Hindlimb muscle (tissue), 1 donor: ENCODE data around the gene CRACDL. TPM values are rescaled to one million over a fixed set of nuclear protein-coding genes. Genes with fewer than 3 reads are reported as not detected.
A peak's percentile ranks its signal among the peaks of the same experiment; 100 is the strongest.
"Not testable (repeated sequence)": the region's sequence is repeated elsewhere in the genome, so short reads cannot be mapped to it uniquely, and the experiment has no call there.

Experiments used
- DNase-seq: peaks from one replicate; pipeline ENCODE4 v3.0.0-alpha.2; 2013
- polyA plus RNA-seq: library from polyadenylated mRNA; unstranded; fragments of 120-200 nt; gene quantifications from one replicate; pipeline ENCODE4 v1.2.1, GENCODE V29; 2013; ENCODE audit not compliant: insufficient read length

Gene CRACDL
- polyA plus RNA-seq, 1 donor = 2.0 TPM

GRCh38 chr2:98882368-98882767 is 53.7 kb downstream of the CRACDL start:
- no peak for DNase-seq

DNA sequence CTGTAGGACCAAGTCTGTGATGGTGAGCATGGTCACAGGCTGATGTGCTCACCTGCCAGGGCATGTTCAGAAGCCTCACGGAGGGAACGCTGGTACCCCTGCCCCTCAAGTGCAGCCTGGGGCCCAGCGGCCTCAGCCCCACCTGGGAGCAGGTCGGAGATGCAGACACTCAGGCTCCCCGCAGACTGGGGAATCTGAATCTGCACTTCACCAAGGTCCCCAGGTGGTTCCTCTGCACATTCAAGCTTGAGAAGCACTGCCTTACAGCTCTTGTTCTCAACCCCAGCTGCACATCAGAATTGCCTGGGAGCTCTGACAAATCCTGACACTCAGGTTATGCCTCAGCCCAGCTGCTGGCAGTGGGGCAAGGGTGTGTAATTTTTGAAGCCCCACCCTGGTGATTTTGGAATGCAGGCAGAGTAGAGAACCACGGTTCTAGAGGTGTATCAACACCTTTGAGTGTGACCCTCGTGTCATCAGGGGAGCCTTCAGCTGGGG is 54.8 kb downstream of the CRACDL start:
- no peak for DNase-seq

GRCh38 chr2:98880266-98881152 is 55.5 kb downstream of the CRACDL start:
- no peak for DNase-seq

- not testable (repeated sequence) for DNase-seq
These were observed 58.4 kb downstream of the CRACDL start for GRCh38 chr2:98877658-98878057.

DNA sequence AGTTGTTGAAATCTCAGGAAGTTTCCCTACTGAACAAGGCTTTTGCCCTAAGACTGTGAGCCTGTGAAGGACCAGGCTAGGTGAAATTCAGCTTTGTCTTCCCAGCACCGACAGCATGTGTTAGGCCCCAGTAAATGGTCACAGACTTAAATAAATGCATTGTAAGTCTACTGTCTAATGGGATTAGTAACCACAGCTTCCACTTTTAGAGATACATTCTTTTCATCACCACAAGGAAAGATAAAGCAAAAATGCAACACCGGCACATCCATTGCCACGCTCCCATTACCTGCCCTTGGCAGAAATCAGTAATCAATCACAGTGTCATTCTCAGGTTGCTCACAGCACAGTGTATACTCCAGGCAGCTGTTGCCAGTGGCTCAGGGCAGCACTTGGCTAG is 59.3 kb downstream of the CRACDL start:
- no peak for DNase-seq

DNA sequence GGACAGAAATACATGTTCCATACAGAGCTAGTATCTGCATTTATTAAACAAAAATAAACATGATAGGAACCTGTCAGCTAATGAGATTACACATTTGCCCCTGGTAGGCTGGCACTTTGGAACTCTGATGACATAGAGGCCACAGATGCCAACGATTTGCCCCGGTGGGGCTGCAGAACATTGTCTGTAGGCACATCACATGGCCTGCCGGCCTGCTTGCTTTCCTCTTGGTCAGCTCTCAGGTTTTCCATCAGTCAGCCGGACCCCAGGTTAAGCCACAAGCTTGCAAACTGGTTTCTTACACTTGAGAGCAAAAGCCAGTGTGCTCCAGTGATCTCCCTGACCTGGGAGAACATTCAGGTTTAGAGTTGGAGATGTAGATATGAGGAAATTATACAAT is 60.3 kb downstream of the CRACDL start:
- no peak for DNase-seq

DNA sequence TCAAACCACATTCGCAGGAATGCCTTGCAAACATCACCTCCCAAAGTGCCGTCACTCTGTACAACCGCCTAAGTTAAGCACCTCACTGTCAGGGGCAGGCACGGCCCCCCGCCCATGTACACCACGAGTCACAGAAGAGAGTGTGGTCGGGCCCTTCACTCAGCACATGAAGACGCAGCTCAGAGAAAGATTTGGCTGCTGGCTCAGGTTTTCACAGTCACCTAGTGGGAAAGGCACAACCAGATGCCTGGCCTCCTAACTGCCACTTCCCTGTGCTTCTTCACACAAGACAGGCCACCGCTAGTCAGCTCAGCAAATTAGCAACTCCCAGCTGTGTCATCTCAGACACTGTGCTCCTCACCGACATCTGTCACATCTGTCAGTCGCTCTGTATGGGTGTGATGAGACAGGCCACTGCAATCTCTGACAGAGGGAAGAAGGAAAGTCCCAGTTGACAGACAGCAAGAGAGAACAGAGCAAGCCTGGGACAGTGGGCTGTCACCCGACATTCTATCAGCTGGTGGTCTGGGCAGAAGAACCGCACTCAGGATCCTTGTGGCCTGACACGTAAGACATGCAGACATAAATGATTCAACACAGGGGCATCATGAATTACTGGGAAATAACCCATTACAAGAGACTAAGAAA is 60.8 kb downstream of the CRACDL start:
- no peak for DNase-seq

DNA sequence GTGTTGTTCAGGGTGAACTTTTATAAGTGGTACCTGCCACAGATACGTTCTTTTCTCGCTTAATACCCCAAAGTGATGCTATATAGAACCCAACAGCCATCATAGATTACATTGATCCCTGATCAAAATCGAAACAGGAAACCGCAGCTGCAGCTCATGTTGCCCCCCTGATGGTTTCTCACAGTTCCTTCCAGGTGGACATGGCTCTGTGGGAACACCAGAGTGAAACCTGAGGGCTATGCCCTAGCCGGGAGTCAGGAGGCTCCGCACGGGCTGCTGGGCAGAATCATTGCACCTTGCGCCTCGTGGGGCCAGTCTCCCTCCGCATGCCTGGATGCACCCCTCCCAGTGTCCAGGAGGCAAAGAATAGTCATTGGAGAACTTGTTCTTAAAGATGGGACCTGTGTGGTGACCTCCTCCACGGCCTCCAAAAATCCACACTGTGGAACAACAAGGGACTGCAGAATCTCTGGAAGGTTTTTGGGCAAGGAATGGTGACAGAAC is 61.8 kb downstream of the CRACDL start:
- DNase-seq = no peak

- DNase-seq = no peak
These were observed 63.5 kb downstream of the CRACDL start for GRCh38 chr2:98872526-98872925.

GRCh38 chr2:98871506-98871905 is 64.5 kb downstream of the CRACDL start:
- no peak for DNase-seq

DNA sequence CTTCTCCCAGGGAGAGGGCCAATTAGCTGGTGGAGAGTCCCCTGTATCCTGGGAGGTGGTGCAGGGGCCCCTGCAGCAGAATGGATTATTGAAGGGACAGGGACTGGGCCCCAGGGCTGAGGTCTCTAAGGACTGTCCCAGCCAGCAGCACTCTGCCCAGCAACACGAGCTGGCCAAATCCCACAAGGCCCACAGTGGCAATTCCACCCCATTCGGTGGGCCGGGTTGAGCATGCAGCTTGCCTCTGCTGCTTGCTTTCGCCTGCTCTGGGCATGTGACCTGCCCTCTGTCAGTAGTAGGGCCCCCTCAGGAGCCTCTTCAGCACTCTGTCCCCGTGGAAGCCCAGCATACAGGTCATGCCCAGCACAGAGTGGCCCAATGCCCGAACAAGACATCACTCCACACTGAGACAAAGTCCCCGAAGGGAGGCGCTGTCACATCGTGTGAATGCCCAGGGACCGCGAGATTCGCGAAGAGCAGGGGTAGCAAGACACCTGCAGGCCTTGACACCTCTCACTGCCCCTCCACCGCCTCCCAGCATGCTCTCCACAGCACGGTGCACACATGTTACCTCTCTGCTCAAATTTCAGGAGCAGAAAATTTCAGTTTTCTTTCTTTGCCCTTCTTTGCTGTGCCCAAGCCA is 65.4 kb downstream of the CRACDL start:
- no peak for DNase-seq

GRCh38 chr2:98869870-98870269 is 66.2 kb downstream of the CRACDL start:
- peak; percentile 5 for DNase-seq

- DNase-seq = no peak
These were observed 66.8 kb downstream of the CRACDL start for GRCh38 chr2:98869272-98869641.

DNA sequence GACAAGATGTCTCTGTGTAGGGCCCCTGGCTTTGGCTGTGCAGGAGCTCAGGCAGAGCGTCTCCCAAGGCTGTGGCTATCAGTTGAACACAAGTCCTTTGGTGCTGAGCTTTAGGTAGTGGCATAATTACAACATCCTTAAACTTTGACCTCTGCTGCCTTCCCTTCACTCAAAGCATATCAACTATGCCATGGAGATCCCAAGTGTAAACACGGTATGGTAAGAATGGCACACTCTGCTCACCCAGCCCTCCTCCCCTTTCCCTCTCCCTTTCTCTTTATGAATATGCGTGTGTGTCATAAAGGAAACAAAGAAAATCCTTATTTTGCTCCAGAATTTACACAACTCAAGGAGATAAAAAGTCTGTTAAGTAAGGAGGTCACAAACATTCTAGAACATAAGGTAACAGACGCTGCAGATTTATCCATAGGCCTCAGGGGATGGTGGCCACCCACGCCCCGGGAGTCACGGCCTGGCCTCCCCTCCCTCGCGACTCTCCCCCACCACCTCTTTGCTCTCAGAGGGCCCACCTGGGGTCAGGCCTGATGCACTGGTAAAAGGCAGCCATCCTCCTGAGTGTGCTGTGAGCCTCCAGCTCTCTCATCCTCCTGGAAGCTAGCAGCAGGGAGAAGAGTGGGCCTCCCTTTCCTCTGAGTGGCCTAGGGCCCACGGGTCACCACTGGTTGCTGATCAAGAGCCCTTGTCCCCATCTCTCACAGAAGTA is 67.3 kb downstream of the CRACDL start:
- DNase-seq = no peak

- DNase-seq = no peak
These were observed 68.3 kb downstream of the CRACDL start for GRCh38 chr2:98867539-98868309.

DNA sequence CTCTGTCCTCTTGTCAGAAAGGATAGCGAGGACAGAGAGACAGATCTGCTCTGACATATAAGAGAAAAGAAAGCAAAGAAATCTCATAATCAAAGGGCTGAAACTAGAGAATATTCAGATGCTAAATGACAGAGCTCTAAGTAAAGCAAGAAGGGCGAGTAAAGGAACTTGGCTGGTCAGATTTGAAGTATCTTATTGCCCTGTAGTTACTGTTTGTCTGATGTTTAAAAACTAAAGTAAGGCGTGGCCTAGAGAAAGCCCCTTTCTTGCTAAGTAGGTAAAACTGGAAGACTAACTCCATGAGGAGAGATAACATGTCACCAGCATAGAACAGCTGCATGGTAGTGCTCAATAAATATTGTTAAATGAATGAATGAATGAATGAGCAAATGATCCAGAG is 70.0 kb downstream of the CRACDL start:
- DNase-seq = no peak

DNA sequence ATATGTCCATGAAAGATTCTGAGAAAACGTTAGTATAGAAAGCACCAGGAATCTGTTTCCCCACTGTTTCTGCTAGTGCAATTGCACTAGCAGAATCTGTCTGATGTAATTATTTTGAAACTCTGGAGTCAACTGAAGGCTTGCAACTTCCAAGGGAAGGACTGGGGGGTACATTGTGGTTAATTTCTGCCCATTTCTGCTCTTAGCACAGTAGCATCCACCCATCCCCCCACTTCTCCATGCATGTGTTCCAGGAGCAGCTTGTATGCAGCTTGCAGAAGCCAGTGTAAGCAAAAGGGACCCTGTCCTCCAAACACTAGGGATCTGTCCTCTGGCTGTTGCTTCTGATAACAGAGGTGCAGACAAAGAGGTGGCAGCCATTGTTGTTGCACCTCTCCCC is 74.4 kb downstream of the CRACDL start:
- no peak for DNase-seq

DNA sequence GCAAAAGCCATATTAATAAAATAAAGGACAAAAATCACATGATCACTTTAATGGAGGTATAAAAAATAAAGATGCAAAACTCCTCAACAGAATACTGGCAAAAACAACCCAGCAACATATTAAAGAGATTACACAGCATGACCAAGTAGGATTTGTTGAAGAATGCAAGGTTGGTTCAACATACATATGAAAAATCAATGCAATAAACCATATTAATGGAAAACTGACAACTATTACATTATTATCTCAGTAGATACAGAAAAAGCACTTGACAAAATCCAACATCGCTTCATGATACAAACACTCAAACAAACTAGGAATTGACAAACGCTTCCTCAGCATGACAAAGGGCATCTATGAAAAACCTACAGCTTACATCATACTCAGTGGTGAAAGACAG is 76.7 kb downstream of the CRACDL start:
- DNase-seq = no peak

DNA sequence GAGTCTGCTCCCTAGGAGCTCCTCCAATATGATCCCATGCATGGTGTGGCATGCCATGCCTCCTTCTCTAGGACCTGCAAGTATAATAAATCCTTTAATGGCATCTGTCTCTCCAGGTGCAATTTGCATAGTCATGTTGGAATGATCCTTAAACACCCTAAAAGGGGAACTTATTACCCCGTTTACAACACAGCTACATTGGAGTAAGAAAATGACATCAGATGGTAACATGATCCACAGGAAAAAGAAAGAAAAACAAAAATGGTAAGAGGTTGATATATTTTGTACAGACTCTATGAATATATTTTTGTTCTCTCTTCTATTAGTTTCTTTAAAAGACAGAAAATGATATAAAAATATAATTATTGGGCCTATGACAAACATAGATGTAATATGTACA is 79.0 kb downstream of the CRACDL start:
- DNase-seq = no peak

DNA sequence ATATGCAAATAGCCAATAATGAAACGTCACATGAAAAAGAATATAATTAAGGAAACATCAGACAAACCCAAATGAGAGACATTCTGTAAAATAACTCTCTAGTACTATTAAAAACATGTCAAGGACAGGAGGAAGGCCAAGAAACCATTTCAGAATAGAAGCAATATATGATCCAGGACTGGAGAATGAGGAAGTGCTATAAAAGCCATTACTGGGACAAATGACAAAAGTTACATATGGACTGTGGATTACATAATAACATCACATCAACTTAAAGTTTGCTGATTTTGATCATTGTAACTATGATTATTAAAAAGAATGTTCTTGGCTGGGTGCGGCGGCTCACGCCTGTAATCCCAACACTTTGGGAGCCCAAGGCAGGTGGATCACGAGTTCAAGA is 81.3 kb downstream of the CRACDL start:
- DNase-seq = no peak

GRCh38 chr2:98852932-98853331 is 83.1 kb downstream of the CRACDL start:
- DNase-seq = no peak

DNA sequence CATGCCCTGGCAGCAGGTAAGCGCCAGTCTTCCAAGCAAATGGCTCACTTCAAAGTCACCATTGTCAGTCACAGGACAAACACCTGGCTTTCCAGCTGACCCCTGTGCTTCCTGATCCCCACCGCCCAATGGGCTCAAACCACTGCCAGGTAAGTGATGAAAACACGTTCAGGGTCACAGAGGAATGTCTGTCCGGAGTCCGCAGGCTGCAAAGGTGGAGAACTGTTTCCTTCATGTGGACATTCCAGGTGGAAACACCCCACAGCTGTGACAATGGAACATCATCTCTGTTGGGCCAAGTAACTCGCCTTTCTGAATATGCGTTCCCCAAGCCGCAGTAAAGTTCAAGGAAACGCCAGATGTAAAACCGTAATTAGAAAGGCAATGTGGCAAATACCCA is 86.0 kb downstream of the CRACDL start:
- DNase-seq = no peak
